PC-3 (cell line): ENCODE results near the gene PRXL2A.

Source experiments
- EZH2 ChIP-seq: fragments of 300-600 bp; sonication (generic); IDR thresholded peaks from one replicate; pipeline ENCODE4 v1.6.1; 2017; ENCODE audit warnings: antibody characterized with exemption, mild to moderate bottlenecking, low read length; ENCODE audit not compliant: unreplicated experiment
- TF ChIP-seq, protein P1 (sequence below): fragments of 300-600 bp; sonication (generic); conservative IDR thresholded peaks from 2 replicates; pipeline ENCODE4 v1.5.1; 2017; ENCODE audit warnings: antibody characterized with exemption, low read depth, mild to moderate bottlenecking, low read length

- TF ChIP-seq, protein P1, sequence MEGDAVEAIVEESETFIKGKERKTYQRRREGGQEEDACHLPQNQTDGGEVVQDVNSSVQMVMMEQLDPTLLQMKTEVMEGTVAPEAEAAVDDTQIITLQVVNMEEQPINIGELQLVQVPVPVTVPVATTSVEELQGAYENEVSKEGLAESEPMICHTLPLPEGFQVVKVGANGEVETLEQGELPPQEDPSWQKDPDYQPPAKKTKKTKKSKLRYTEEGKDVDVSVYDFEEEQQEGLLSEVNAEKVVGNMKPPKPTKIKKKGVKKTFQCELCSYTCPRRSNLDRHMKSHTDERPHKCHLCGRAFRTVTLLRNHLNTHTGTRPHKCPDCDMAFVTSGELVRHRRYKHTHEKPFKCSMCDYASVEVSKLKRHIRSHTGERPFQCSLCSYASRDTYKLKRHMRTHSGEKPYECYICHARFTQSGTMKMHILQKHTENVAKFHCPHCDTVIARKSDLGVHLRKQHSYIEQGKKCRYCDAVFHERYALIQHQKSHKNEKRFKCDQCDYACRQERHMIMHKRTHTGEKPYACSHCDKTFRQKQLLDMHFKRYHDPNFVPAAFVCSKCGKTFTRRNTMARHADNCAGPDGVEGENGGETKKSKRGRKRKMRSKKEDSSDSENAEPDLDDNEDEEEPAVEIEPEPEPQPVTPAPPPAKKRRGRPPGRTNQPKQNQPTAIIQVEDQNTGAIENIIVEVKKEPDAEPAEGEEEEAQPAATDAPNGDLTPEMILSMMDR, result no peak
- TF ChIP-seq EZH2, result no peak
Measured at GRCh38 chr10:80466724-80467326, 58.5 kb downstream of the PRXL2A start.
